ENCODE results near the gene PALLD. TPM values are rescaled to one million over a fixed set of nuclear protein-coding genes. Genes with fewer than 3 reads are reported as not detected.

The PALLD gene
- total and polyA plus RNA-seq, 2 donors (not counting 3 experiments of a cell fraction or from before 2014, with no cell fraction given): 13.4 to 48.2 TPM

- no peak overlapping the region for H3K9ac ChIP-seq (replicated peaks; ENCODE audit: extremely low read depth, insufficient read depth, low read length)
- H3K4me2 ChIP-seq (ENCODE audit: insufficient read depth, low read length): no peak overlapping the region
- dilution Hi-C loops (cut with MboI; ENCODE audit: extremely low pct_ligation_motif_present, low sequenced_read_pairs) (no loop called here), intact Hi-C loops (cut with micrococcal nuclease) (no loop called here)
- H3K9me3 ChIP-seq (replicated peaks; ENCODE audit: control insufficient read depth, insufficient read depth, low read length): no peaks in the 10 kb centered on the region
- TF ChIP-seq MAX (IDR thresholded peaks at IDR 0.05; ENCODE audit: insufficient read depth, insufficient read length): no peak
- no peak for TF ChIP-seq MYC (IDR thresholded peaks at IDR 0.05; ENCODE audit: low read depth, low read length)
- TF ChIP-seq POLR2A (IDR thresholded peaks at IDR 0.05; ENCODE audit: low read depth, low read length): no peak
- TF ChIP-seq EZH2 (IDR thresholded peaks at IDR 0.05; ENCODE audit: borderline replicate concordance, low read depth, low read length, severe bottlenecking): no peak
- no peaks in the 10 kb centered on the region for H3K4me1 ChIP-seq (ENCODE audit: control insufficient read depth, extremely low read depth, insufficient read depth, low read length)
- no peak overlapping the region for H2AFZ ChIP-seq (ENCODE audit: low read depth, low read length)
- FAIRE-seq: no peak
- no peak overlapping the region for H3K4me3 ChIP-seq (replicated peaks in 1 of 3; ENCODE audit: insufficient read depth in 1 of 3, low read depth in 1 of 3, low read length in 3 of 3)
- ChIA-PET CTCF (no interaction called here), POLR2A (no interaction called here)
- no peaks in the 10 kb centered on the region for H3K79me2 ChIP-seq (ENCODE audit: control insufficient read depth, insufficient read depth, low read length)
- H3K27me3 ChIP-seq (ENCODE audit: control insufficient read depth in 2 of 2, insufficient read depth in 2 of 2, low read length in 2 of 2): no peaks in the 10 kb centered on the region
- no peak overlapping the region for H3K27ac ChIP-seq (ENCODE audit: insufficient read depth, low read depth, low read length)
- H3K9me1 ChIP-seq (replicated peaks; ENCODE audit: control insufficient read depth, extremely low read depth, insufficient read depth, low read length): no peaks in the 10 kb centered on the region
- H4K20me1 ChIP-seq (replicated peaks; ENCODE audit: control insufficient read depth, extremely low read depth, insufficient read depth, low read length): no peaks in the 10 kb centered on the region
- DNase-seq (ENCODE audit: low read depth, low spot score): no peak
- BruUV-seq (replicated peaks): no TSS peak
- H3K36me3 ChIP-seq (ENCODE audit: control insufficient read depth in 2 of 2, extremely low read depth in 1 of 2, insufficient read depth in 2 of 2, low read length in 2 of 2): no peaks in the 10 kb centered on the region
Observed at GRCh38 chr4:168743131-168743530, 246.3 kb downstream of the PALLD start.

- Histone ChIP-seq H3K27ac (ENCODE audit: insufficient read depth, low read depth, low read length) (no peak overlapping the region), H3K36me3 (ENCODE audit: control insufficient read depth in 2 of 2, extremely low read depth in 1 of 2, insufficient read depth in 2 of 2, low read length in 2 of 2) (no peaks in the 10 kb centered on the region), H3K9me1 (replicated peaks; ENCODE audit: control insufficient read depth, extremely low read depth, insufficient read depth, low read length) (no peaks in the 10 kb centered on the region), H3K79me2 (ENCODE audit: control insufficient read depth, insufficient read depth, low read length) (no peaks in the 10 kb centered on the region), H3K4me2 (ENCODE audit: insufficient read depth, low read length) (no peak overlapping the region), H4K20me1 (replicated peaks; ENCODE audit: control insufficient read depth, extremely low read depth, insufficient read depth, low read length) (no peaks in the 10 kb centered on the region), H2AFZ (ENCODE audit: low read depth, low read length) (no peak overlapping the region), H3K9ac (replicated peaks; ENCODE audit: extremely low read depth, insufficient read depth, low read length) (no peak overlapping the region), H3K4me3 (replicated peaks in 1 of 3; ENCODE audit: insufficient read depth in 1 of 3, low read depth in 1 of 3, low read length in 3 of 3) (no peak overlapping the region), H3K9me3 (replicated peaks; ENCODE audit: control insufficient read depth, insufficient read depth, low read length) (no peaks in the 10 kb centered on the region), H3K4me1 (ENCODE audit: control insufficient read depth, extremely low read depth, insufficient read depth, low read length) (no peaks in the 10 kb centered on the region), H3K27me3 (ENCODE audit: control insufficient read depth in 2 of 2, insufficient read depth in 2 of 2, low read length in 2 of 2) (no peaks in the 10 kb centered on the region)
- FAIRE-seq (no peak), DNase-seq (ENCODE audit: low read depth, low spot score) (no peak)
- ChIA-PET CTCF (interaction anchor here (0.7 kb wide), 1 partner anchor 30 kb away, joined by 3 read pairs; no protein-coding TSS in a partner anchor), POLR2A (no interaction called here)
- BruUV-seq (replicated peaks): no TSS peak
- intact Hi-C loops (cut with micrococcal nuclease) (no loop called here), dilution Hi-C loops (cut with MboI; ENCODE audit: extremely low pct_ligation_motif_present, low sequenced_read_pairs) (no loop called here)
- TF ChIP-seq FOS (IDR thresholded peaks at IDR 0.05; ENCODE audit: borderline replicate concordance, insufficient read depth, low read length): no peak
- no peak for TF ChIP-seq CTCF (IDR thresholded peaks at IDR 0.05; ENCODE audit: extremely low read depth in 1 of 2, insufficient read depth in 1 of 2, low read depth in 1 of 2, low read length in 2 of 2)
- TF ChIP-seq MAX (IDR thresholded peaks at IDR 0.05; ENCODE audit: insufficient read depth, insufficient read length): no peak
- no peak for TF ChIP-seq JUN (IDR thresholded peaks at IDR 0.05; ENCODE audit: borderline replicate concordance, insufficient read depth, insufficient read length, low read depth)
- no peak for TF ChIP-seq POLR2AphosphoS5 (IDR thresholded peaks at IDR 0.05; ENCODE audit: insufficient read depth, low read depth, low read length)
Observed at GRCh38 chr4:168743601-168744000, 246.7 kb downstream of the PALLD start.

Measured in endothelial cell of umbilical vein (primary cell).